ENCODE data around the gene TEKT1.

TEKT1 gene

DNA sequence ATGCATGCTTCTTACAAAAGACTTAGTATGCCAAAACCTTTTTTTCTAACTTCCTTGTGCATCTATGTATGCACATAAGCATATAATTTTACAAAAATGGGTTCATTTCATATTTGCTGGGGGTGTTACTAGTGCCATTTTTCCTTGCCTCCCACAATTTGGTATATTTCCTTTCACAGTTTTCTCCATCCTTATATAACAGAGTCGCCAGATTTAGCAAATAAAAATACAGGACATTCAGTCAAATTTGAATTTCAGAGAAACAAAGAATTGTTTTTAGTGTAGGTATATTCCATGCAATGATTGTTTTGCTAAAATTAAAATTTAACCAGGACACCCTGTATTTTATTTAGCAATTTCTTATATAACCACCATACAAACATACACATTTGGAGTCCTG is 59.5 kb downstream of the TEKT1 start:
- DNase-seq (ENCODE audit: insufficient read length, low spot score) (no peak), FAIRE-seq (no peak)

DNA sequence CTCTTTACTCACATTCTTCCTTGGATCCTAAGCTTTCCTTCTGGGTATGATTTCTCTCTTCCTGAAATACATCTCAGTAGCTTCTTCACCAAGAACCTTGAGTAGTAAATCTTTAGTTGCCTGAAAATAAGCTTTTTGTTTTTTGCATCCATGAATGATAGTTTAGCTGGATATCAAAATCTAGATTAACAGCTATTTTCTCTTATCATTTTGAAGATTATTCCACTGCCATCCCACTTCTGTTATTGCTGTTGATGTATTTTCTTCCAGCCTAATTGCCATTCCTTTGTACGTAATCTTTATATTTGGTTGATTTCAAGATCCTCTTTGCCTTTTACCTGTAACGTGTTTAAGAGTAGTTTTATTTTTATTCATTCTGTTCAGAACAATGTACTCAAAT is 63.1 kb downstream of the TEKT1 start:
- FAIRE-seq (no peak), DNase-seq (ENCODE audit: insufficient read length, low spot score) (no peak)

DNA sequence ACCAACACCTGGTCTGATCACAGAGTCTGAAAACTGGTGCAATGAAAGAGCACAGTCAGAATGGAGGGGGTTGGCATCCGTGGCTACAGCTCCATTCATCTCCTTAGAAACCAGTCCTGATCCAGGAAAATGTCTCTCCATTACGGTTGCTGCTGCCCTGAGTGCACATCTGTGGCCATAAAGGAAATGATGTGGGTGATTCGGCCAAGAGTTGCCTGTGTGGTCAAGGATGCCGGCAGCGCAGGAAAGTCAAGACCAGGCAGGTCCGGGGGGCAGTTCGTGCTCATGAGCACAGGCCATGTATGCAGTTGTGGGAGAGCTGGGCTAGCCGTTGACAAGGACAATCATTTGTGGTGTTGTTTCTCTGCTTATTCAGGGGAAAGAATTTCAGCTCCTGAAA is 69.8 kb downstream of the TEKT1 start:
- DNase-seq (ENCODE audit: insufficient read length, low spot score) (no peak), FAIRE-seq (no peak)

DNA sequence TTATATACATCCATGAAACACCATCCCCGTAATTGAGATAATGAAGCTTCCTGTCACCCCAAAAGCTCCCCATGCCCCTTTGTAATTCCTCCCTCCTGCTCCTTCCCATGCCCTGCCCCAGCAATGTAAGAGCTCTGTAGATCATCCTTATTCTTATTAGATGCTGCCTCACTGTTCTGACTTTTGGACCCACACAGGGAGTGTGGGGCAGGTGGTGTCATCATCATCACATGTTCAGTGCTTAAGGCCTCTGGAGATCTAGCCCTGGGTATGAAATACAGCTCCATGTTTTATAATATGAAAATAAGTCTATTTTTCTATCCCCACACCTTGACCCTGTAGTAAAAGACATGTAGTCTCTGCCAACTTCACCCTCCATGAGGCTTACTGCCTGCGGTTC is 73.8 kb downstream of the TEKT1 start:
- FAIRE-seq = no peak
- DNase-seq (ENCODE audit: insufficient read length, low spot score) = no peak

DNA sequence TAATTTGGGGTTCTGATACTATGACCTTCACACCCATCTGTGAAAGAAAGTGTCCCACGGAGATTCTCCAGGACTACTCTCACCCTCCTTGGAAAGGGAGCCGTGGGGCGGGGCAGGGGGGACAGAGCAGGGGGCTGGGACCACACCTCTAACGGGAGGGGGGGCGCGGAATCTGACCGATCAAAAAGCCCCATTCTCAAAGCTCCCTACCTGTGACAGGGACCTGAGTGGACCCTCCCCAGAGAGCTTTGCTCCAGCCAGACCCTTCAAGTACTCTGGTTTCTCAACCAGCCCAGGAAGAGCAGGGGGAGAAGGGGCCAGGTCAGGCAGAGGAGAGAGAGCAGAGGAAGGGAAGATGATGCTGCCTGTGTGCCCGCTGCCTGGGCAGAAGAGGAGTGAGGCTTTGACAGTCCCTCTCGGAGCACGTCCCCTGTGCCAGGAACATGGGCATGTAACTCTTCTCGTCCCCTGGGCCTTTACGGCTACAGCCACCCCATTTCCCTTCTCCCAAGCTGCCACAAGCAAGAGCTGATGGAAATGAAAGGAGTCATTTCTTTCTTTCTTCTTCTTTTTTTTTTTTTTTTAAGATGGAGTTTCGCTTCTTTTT is 75.0 kb downstream of the TEKT1 start:
- FAIRE-seq (no peak), DNase-seq (ENCODE audit: insufficient read length, low spot score) (no peak)

DNA sequence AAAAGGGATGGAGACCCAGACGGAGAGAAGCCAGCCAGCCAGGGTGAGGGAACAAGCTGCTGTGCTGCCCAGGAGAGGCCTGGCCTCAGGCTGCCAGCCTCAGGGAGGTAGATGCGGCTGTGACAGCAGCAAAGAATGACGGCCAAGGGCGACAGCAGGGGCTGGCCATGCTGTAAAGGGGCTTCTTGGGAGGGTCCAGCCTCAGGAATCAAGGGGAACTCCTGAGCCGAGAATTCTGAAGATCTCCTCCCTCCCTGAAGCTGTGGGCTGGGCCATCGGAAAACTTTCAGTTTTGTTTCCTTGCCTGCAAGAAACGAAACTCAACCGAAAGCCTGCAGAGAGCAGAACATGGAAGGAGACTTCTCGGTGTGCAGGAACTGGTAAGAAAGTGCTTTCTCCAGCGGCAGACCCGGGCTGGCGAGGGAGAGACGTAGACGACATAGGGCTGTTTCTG is 75.8 kb downstream of the TEKT1 start, which contains the start of gene XAF1:
TSS of gene XAF1 (plus strand) at position 316 of the 454 bp plus-strand sequence. CDS start at position 349, 33 bp downstream.
- DNase-seq (ENCODE audit: insufficient read length, low spot score) (no peak), FAIRE-seq (no peak)

DNA sequence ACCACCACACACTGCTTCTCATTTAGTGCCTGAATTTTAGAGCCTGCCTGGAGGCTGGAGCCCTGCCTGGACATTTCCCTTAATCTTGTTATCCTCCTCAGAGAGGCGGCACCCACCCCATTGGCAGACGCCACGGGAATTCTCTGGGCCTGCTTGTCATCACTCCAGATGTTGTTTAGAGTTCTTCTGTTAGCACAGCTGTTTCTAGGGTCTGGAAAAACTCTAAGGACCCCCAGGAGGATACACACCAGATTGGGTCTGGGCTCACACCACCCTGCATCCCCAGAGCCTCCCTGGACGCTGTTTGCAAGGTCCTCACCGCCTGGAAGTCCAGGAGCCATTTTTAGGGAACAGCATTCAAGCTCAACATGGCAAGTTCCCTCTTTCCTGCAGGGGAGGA is 76.2 kb downstream of the TEKT1 start:
- DNase-seq (ENCODE audit: insufficient read length, low spot score) (no peak), FAIRE-seq (no peak)

DNA sequence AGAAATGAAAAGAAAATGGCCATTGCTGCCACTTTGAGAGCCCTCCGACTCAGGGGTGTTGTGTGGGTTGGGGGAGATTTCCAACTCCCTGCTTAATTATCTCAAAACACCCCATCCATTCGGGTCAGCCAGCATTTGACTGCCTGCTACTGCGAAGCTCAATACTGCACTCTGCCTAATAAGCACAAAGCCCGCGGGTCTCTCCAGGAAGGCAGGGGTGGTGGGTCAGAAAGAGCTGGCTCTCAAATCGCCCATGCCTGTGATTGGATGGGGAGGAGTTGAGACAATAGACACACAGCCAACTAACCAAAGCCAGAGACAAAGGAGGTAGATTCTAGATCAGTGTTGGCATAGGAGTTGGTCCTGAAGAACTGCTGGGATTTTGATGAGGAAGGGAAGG is 78.0 kb downstream of the TEKT1 start:
- FAIRE-seq = peak; percentile 44
- DNase-seq (ENCODE audit: insufficient read length, low spot score) = no peak

DNA sequence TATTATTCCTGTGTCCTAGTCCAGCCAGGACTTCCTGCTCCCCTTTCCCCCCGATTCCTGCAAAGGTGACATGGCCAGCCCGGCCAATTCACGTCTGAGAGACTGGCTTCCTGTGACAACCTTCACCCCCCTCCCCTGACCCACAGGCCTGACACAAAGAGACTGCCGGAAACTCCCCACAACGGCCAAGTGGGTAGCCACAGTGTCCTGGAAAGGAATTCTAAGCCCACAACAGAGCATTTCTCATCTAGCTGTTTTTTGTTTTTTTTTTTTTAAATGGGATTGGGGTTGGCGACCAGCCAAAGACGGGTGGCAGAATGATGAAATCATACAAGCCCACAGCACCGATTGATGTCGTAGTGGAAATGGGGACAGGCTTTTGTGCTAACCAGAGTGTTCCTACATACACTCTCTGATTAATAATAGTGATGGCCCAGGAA is 78.5 kb downstream of the TEKT1 start:
- peak; percentile 71 for DNase-seq (ENCODE audit: insufficient read length, low spot score)
- FAIRE-seq = no peak

DNA sequence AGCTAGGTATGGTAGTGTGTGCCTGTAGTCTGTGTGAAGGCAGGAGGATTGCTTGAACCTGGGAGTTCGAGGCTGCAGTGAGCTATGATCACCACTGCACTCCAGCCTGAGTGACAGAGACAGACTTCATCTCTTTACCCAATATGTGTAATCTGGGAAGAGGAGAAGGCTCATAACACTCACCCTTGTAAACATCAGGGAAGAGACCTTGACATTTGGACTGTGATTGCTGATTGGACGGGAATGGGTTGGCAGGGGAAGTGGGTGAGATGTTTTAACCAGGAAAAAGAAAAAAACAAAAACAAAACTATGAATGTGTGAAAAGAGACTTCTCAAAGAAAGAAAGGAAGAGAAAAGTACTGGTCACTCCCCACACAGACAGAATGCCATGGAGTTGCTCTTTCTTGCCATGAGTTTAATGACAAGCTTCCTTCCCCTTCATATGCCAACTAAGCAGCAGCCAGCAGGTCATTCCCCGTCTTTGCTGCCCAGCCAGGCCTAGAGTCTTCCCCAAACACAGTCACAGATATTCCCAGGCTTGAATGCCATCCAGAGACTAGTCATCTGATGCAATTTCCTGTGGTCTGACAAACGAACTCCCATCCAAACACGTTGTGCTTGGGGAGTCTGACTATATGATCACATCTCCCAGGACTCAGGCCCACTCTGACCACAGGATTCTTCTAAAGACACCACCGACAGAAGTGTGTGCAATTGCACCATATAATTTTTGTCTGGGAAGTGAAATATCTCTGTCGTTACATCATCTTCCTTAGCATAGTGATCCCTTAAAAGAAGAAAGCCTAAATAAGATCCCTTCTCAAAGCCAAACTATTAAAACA is 79.2 kb downstream of the TEKT1 start:
- FAIRE-seq = no peak
- peak; percentile 90 for DNase-seq (ENCODE audit: insufficient read length, low spot score)

DNA sequence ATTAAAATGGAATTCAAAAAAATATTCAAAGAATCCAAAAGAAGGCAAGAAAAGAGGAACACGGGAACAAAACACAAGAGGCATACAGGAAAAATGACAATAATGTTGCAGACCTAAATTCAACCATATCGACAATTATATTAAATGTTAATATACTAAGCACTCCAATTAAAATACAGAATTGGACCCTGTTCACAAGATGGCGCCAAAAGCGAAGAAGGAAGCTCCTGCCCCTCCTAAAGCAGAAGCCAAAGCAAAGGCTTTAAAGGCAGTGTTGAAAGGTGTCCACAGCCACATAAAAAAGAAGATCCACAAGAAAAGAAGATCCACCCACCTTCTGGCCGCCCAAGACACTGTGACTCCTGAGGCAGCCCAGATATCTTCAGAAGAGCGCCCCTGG is 82.0 kb downstream of the TEKT1 start:
- FAIRE-seq (no peak), DNase-seq (ENCODE audit: insufficient read length, low spot score) (no peak)

DNA sequence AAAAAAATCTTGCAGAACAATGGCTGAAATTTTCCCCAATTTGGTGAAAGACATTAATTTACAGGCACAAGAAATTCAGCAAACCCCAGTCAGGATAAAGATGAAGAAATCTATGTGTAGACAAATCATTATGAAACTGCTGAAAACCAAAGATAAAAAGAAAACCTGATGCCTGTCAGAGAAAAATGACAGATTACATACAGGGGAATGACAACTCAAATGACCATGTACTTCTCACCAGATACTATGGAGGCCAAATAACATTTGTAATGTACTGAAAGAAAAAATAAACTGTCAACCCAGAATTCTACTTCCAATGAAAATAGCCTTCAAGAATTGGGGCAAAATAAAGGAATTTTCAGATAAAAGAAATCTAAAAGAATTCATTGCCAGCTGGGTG is 82.9 kb downstream of the TEKT1 start:
- FAIRE-seq (no peak), DNase-seq (ENCODE audit: insufficient read length, low spot score) (no peak)

All from HTR-8/SVneo (cell line).